Measurements from ENCODE around the gene ELMO1. TPM values are rescaled to one million over a fixed set of nuclear protein-coding genes. Genes with fewer than 3 reads are reported as not detected.

The ELMO1 gene
- total RNA-seq, 4 donors from 2014 or later = 24.6 to 120 (median 71.9) TPM

DNA sequence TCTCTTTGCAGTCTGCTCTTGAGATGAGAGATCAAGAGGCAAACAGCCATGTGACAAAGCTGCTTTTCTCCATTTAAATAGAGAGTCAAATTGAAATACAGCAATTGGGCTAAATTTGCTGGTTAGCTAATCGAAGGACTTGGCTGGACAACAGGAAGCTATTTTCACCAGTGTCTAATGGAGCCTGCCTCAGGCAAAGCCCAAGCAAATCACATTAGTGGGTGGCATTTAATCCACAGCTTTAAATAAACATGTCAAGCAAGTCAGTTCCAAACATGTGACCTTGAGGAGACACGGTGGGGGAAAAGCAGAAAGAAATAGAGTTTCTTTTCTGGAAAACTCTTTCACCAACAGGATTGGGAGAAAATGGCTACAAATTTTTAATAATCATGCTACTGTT lies 543.9 kb downstream of the ELMO1 start:
- H3K4me3 ChIP-seq = no peak overlapping the region
- no peaks in the 10 kb centered on the region for H3K4me1 ChIP-seq
- no peak overlapping the region for H3K27ac ChIP-seq
- DNase-seq = no peak
- TF ChIP-seq, protein P1, sequence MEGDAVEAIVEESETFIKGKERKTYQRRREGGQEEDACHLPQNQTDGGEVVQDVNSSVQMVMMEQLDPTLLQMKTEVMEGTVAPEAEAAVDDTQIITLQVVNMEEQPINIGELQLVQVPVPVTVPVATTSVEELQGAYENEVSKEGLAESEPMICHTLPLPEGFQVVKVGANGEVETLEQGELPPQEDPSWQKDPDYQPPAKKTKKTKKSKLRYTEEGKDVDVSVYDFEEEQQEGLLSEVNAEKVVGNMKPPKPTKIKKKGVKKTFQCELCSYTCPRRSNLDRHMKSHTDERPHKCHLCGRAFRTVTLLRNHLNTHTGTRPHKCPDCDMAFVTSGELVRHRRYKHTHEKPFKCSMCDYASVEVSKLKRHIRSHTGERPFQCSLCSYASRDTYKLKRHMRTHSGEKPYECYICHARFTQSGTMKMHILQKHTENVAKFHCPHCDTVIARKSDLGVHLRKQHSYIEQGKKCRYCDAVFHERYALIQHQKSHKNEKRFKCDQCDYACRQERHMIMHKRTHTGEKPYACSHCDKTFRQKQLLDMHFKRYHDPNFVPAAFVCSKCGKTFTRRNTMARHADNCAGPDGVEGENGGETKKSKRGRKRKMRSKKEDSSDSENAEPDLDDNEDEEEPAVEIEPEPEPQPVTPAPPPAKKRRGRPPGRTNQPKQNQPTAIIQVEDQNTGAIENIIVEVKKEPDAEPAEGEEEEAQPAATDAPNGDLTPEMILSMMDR (IDR thresholded peaks at IDR 0.05) = no peak
- TF ChIP-seq POLR2A (IDR thresholded peaks at IDR 0.05) (no peak), EP300 (IDR thresholded peaks at IDR 0.05; ENCODE audit: low read depth) (no peak), POLR2AphosphoS5 (IDR thresholded peaks at IDR 0.05) (no peak)
- in situ Hi-C loops (cut with MboI; ENCODE audit: low pct_ligation_motif_present in 1 of 4, low pct_unique_long_range_greater_than_20kb in 1 of 4, low sequenced_read_pairs in 3 of 4) = no loop called here
- H3K9me3 ChIP-seq = no peaks in the 10 kb centered on the region
- H3K36me3 ChIP-seq = no peaks in the 10 kb centered on the region
- intact Hi-C loops (cut with DNase I; ENCODE audit: low total_unique reads) = no loop called here
- H3K27me3 ChIP-seq = no peaks in the 10 kb centered on the region
- 66 to 73% methylated on average over 2 of the region's 2 CpGs for WGBS, 2 donors (ENCODE audit: low coverage in 1 of 2)

DNA sequence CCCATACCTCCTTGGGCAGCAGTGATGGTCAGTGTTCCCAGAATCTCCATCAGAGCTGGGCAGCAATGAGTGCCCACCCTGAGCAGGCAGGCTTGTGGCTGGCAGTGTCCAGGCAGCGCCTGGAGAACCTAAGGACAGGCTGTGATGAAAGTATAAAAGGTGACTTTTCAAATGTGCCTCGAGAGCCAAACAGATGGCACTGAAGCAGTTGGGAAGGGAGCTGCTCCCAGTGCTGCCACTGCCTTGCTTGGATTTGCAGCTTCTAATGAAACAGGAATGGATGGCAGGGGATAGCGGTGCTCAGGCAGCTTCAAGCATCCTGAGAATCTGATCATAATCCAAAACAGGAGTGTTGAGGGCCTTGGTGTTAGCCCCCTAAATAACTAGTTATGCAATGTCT lies 544.6 kb downstream of the ELMO1 start:
- Histone ChIP-seq H3K9me3 (no peaks in the 10 kb centered on the region), H3K4me1 (no peaks in the 10 kb centered on the region), H3K27ac (no peak overlapping the region), H3K4me3 (no peak overlapping the region), H3K27me3 (no peaks in the 10 kb centered on the region), H3K36me3 (no peaks in the 10 kb centered on the region)
- in situ Hi-C loops (cut with MboI; ENCODE audit: low pct_ligation_motif_present in 1 of 4, low pct_unique_long_range_greater_than_20kb in 1 of 4, low sequenced_read_pairs in 3 of 4) (no loop called here), intact Hi-C loops (cut with DNase I; ENCODE audit: low total_unique reads) (no loop called here)
- no peak for DNase-seq
- TF ChIP-seq POLR2A (IDR thresholded peaks at IDR 0.05) (no peak), EP300 (IDR thresholded peaks at IDR 0.05; ENCODE audit: low read depth) (no peak), POLR2AphosphoS5 (IDR thresholded peaks at IDR 0.05) (no peak)
- TF ChIP-seq, protein P1 (IDR thresholded peaks at IDR 0.05) = no peak
- 98% methylated on average over 3 of the region's 3 CpGs; no CpG with 5 or more reads in 1 of the 2 donors for WGBS, 2 donors (ENCODE audit: low coverage in 1 of 2)

DNA sequence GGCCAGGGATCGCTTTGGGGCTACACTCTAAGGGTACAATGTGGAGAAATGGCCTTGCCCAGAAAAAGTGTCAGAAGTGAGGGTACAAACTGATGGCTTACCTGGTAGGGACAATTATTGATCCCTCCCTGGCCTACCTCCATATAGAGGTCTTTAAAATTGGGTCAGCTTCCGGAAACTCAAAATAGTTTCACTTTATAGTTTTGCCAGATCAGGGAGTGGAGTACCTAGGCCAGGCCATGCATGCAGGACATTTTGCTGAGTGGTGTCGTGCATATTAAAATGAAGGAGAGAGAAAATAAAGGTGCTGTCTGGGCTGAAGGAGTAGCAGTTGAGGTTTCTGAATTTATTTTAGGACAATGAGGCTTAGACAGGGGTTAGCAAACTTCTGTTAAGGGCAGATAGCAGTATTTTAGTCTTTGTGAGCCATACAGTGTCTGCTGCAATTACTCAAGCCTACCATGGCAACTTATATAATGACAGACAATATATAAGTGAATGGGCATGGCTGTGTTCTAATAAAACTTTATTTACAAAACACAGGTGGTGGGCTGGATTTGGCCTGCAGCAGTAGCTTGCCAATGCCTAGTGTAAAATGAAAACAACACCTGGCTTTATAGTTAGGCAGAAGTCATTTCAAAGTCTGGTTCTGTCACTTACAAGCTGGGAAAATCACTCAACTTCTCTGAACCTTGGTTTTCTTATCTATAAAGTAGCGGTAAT lies 547.5 kb downstream of the ELMO1 start:
- Histone ChIP-seq H3K36me3 (no peaks in the 10 kb centered on the region), H3K9me3 (no peaks in the 10 kb centered on the region), H3K4me1 (peaks cover 0 to 11% (median 0%) of the 10 kb centered on the region in 4 donors), H3K27me3 (no peaks in the 10 kb centered on the region), H3K27ac (no peak overlapping the region), H3K4me3 (no peak overlapping the region)
- TF ChIP-seq POLR2AphosphoS5 (IDR thresholded peaks at IDR 0.05) (no peak), EP300 (IDR thresholded peaks at IDR 0.05; ENCODE audit: low read depth) (no peak), POLR2A (IDR thresholded peaks at IDR 0.05) (no peak)
- TF ChIP-seq, protein P1 (IDR thresholded peaks at IDR 0.05) = no peak
- no peak for DNase-seq
- intact Hi-C loops (cut with DNase I; ENCODE audit: low total_unique reads) = no loop called here
- in situ Hi-C loops (cut with MboI; ENCODE audit: low pct_ligation_motif_present in 1 of 4, low pct_unique_long_range_greater_than_20kb in 1 of 4, low sequenced_read_pairs in 3 of 4) = no loop called here
- WGBS, 2 donors (ENCODE audit: low coverage in 1 of 2) = 96 to 100% methylated on average over 4 of the region's 4 CpGs

DNA sequence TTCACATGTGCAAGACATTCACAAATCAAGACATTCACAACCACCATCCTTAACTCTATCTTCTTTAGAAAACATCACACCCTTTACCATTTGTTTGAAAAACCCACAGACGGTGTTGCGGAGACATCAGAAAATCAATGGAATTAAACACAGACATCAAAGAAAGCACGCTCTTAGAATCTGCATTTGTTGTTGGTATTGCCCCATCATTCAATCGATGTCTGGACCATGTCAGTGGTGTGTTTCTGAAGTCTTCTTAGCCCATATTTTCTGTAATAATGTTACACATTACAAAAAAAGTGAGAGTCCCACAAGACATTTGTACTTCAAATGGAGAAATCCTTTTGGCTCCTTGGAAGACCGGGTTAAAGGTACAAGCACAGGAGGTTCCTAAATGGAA lies 550.5 kb downstream of the ELMO1 start:
- Histone ChIP-seq H3K9me3 (no peaks in the 10 kb centered on the region), H3K4me1 (peaks cover 0 to 11% (median 0%) of the 10 kb centered on the region in 4 donors), H3K27ac (no peak overlapping the region), H3K36me3 (no peaks in the 10 kb centered on the region), H3K27me3 (no peaks in the 10 kb centered on the region), H3K4me3 (no peak overlapping the region)
- TF ChIP-seq POLR2AphosphoS5 (IDR thresholded peaks at IDR 0.05) (no peak), EP300 (IDR thresholded peaks at IDR 0.05; ENCODE audit: low read depth) (no peak), POLR2A (IDR thresholded peaks at IDR 0.05) (no peak)
- TF ChIP-seq, protein P1 (IDR thresholded peaks at IDR 0.05) = no peak
- DNase-seq = no peak
- intact Hi-C loops (cut with DNase I; ENCODE audit: low total_unique reads) = no loop called here
- WGBS, 2 donors (ENCODE audit: low coverage in 1 of 2) = 71 to 82% methylated on average over 4 to 5 of the region's 5 CpGs
- in situ Hi-C loops (cut with MboI; ENCODE audit: low pct_ligation_motif_present in 1 of 4, low pct_unique_long_range_greater_than_20kb in 1 of 4, low sequenced_read_pairs in 3 of 4) = no loop called here

Data from transverse colon (tissue), 4 donors.